Mucosa of stomach (tissue), 1 donor: ENCODE data around the gene CACNB3.

ENCODE experiments used
- H3K27me3 ChIP-seq: one replicate; pipeline ENCODE4 v1.7.0; 2013; ENCODE audit warnings: mild to moderate bottlenecking, low read length; ENCODE audit not compliant: control insufficient read depth, insufficient read depth
- H3K36me3 ChIP-seq: one replicate; pipeline ENCODE4 v1.7.0; 2013; ENCODE audit warnings: low read length; ENCODE audit not compliant: control insufficient read depth, insufficient read depth
- H3K4me1 ChIP-seq: one replicate; pipeline ENCODE4 v1.7.0; 2013; ENCODE audit warnings: mild to moderate bottlenecking, low read length; ENCODE audit not compliant: control insufficient read depth, insufficient read depth
- H3K4me3 ChIP-seq: one replicate; pipeline ENCODE4 v1.7.0; 2013; ENCODE audit warnings: low read length
- H3K9ac ChIP-seq: one replicate; pipeline ENCODE4 v1.7.0; 2013; ENCODE audit warnings: mild to moderate bottlenecking, low read length, moderate library complexity
- H3K9me3 ChIP-seq: one replicate; pipeline ENCODE4 v1.7.0; 2013; ENCODE audit warnings: mild to moderate bottlenecking, low read length, moderate library complexity; ENCODE audit not compliant: control insufficient read depth
- donor health status: Pancreatic carcinoma.

The CACNB3 gene

DNA sequence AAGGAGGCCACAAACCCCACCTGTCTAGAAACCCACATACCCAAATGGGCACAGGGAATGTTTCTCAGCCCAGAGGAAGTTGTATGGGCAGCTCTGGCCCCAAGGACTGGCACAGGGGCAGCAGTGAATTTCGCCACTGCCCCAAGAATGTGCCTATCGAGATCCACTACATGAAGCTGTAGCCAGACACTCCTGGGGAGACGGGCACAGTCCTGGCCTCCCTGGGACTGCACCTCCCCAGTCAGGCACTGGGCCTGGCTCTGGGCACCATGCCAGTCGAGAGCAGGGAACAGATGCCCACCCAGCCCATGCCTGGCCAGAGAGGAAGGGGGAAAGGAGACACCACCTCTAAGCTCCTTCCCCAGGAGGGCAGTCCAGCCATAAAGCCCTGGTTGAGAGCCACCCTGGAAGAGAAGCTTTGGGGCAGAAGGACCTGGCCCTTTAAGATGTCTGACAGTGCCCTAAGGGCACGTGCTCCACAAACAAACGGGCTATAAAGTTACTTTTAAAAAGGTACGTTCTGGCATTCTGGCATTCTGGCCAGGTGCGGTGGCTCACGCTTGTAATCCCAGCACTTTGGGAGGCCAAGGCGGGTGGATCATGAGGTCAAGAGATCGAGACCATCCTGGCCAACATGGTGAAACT, 37.8 kb upstream of the CACNB3 start:
- Histone ChIP-seq H3K9ac (peak overlapping the region; percentile 43), H3K36me3 (peaks cover 5% of the 10 kb centered on the region), H3K27me3 (no peaks in the 10 kb centered on the region), H3K9me3 (no peaks in the 10 kb centered on the region), H3K4me3 (no peak overlapping the region), H3K4me1 (peaks cover 36% of the 10 kb centered on the region)

DNA sequence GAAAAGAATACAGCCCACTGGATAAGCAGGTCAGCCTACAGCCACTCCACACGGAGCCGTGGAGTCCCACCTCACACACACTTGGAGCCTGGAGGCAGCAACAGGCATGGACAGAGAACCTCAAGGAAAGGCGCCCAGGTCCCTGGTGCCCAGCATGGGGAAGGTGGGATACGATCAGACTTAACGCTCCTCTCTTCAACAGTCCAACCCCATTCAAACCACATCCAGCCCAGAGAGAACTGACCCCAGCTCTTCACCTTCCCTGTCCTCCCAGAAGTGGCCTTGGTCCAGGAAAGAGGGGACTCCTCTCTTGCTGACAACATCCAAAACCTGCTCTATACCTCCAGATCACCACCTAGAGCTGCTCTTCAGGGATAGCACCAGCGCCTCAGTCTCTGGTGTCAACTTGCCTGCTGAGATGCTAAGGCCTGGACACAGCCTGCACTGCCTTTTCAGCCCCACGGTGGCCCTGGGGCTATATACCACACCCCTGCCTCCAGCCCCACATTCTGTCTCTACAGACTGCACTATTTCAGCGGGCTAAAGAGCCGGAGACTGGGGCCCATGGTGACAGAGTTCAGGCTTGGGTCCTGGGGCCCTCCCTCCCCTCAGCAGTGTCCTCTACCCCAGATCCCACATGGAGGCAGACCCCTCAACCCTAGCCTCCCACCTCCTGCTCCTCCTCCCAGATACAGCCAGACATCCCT, 36.4 kb upstream of the CACNB3 start:
- Histone ChIP-seq H3K9me3 (no peaks in the 10 kb centered on the region), H3K4me1 (peaks cover 42% of the 10 kb centered on the region), H3K4me3 (no peak overlapping the region), H3K27me3 (no peaks in the 10 kb centered on the region), H3K9ac (no peak overlapping the region), H3K36me3 (no peaks in the 10 kb centered on the region)

DNA sequence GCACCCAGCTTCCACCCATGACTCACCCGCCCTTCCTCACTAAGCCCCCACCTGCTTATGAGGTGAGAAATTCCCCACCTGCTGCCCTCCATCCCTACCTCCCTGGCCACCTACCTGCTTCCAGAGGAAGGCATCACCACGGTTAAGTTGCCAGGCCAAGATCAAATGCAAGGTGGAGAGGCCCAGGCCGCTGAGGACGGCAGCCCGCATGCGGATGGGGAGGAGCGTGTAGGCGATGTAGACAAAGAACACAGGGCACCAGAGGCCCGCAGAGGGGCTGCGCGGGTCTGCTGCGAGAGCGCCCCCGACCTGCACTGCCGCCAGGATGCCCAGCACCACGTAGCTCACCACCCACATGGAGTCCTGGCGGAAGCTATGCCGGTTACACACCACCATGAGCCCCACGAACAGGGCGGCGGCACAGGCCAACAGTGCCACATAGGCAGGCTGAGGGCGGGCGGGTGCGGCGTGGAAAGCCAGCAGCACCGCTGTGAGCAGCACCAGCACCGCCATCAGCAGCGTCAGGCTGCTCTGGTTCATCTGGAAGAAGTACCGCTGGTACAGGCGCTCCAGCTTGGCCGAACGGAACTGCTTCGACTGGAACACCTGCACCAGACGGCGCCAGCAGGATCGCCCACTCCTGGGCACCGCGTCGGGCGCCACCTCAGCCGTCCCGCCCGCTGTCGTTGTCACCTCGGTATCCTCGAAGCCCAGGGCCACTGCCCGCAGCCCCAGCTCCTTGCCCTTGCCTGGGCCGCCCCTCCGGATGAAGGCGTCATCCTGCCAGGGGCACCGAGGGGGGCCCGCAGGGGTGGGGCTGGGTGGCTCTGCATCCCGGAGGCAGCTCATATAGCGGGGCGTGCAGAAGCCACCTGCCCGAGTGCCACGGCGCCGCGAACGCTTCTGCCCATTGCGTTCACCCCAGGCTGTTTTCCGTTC, 35.6 kb upstream of the CACNB3 start:
- H3K9me3 ChIP-seq, result no peaks in the 10 kb centered on the region
- no peak overlapping the region for H3K4me3 ChIP-seq
- no peaks in the 10 kb centered on the region for H3K27me3 ChIP-seq
- H3K36me3 ChIP-seq, result no peaks in the 10 kb centered on the region
- H3K9ac ChIP-seq, result no peak overlapping the region
- peaks cover 50% of the 10 kb centered on the region for H3K4me1 ChIP-seq

DNA sequence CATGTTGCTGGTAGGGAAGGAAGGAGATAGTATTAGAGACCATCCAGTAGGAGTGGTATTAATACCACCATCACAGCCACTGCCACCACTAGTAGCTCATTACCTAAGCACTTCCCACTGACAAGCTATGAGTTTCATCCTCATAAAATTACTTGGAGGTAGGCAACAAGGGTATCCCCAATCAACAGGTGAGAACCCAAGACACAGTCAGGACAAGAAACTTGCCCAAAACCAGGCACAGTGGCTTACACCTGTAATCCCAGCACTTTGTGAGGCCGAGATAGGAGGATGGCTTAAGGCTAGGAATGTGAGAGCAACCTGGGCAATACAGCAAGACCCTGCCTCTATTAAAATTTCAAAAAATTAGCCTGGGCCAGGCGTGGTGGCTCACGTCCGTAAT, 34.9 kb upstream of the CACNB3 start:
- Histone ChIP-seq H3K9ac (no peak overlapping the region), H3K4me1 (peaks cover 53% of the 10 kb centered on the region)

DNA sequence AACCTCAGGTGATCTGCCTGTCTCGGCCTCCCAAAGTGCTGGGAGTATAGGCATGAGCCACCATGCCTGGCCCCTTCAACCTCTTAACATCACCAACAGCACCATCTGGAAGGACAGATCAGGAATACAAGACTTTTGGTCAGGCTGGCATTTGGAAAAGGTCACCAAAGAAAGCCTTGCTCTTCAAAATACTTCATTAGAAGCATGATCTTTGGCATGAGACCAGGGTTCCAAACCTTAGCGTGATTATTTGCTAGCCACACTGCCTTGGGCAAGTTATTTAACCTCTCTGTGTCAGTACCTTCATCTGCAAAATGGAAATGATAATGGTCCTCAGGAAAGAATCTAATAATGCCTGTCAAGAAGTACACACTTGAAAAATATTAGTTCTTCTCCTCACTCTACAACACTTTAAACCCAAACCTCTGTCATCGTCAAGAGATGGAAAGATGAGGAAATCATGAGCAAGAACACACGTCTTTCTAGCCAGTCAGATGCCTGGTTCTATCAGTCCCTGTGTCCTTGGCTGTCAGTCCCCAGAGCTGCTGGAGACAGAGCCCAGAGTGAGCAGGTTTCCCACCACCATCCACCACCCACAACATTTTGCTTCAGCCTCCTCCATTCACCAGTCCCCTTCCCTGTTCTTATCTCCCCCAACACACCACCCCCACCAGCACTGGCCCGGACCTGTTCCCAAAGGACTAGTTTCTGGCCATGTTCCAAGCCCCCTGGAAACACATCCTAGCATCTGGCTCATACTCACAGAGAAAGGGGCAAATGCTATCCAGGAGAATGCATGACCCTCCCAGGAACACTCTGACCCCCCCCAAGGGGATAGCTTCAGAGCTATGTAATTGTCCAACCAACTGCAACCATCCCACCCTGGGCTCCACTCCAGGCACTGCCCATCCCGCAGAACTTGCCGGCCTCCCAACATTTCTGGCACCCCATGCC, 31.4 kb upstream of the CACNB3 start:
- Histone ChIP-seq H3K9me3 (no peaks in the 10 kb centered on the region), H3K36me3 (no peaks in the 10 kb centered on the region), H3K9ac (peak overlapping the region; percentile 83), H3K27me3 (no peaks in the 10 kb centered on the region), H3K4me1 (peaks cover 37% of the 10 kb centered on the region), H3K4me3 (no peak overlapping the region)

More for the DNA sequence above, 34.9 kb upstream of the CACNB3 start:
- Histone ChIP-seq H3K27me3 (no peaks in the 10 kb centered on the region), H3K9me3 (no peaks in the 10 kb centered on the region), H3K4me3 (no peak overlapping the region), H3K36me3 (no peaks in the 10 kb centered on the region)

DNA sequence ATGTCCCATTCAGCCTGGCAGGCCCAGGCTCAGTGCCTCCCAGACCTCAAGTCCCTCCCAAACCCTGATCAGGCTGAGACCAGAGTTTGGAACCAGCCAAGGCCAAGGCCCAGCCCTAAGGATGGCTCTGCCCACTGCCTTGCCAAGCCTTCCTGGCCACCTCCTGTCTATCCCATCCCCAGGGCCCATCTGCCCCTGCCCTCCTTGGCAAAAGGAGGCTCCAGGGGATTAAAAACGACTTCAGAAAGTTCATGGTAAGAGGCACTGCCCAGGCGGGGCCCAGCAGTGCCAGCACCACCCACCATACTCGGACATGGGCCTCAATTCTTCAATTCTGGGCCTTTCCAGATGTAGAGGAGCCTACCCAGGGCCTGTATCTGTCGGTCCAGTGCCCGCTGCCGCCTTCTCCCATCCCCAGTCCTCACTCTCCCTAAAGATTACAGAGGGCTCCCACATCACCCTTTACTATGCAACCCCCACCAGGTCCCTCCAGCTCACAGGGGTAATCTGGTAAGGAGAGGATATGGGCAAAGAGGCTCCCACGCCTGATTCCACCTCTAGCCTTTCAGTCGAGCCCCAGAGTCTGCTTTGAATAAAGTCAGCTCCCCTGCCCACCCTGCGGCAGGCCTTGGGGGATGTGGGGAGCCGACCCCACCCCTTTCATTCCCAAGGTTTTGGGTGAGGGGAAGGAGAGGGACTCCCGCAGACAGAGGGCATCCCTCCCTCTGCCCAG, 30.3 kb upstream of the CACNB3 start:
- H3K36me3 ChIP-seq, result no peaks in the 10 kb centered on the region
- no peaks in the 10 kb centered on the region for H3K9me3 ChIP-seq
- peaks cover 27% of the 10 kb centered on the region for H3K4me1 ChIP-seq
- H3K27me3 ChIP-seq, result no peaks in the 10 kb centered on the region
- H3K9ac ChIP-seq, result peak overlapping the region; percentile 83
- H3K4me3 ChIP-seq, result peak overlapping the region; percentile 54

DNA sequence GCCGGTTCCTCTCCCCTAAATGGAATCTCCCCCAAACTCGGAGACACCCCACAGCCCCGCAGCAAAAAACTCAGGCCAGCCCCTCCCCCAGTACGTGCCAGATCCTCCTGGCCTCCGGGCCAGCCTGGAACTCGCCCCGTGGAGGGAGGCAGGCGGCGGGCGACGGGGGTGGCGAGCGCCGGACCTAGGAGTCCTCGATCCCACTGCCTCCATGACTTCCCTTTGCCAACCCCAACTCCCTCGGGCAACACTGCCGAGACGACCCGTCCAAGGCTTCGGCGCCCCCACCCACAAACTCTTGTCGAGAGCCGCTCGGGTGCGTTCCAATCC, 29.8 kb upstream of the CACNB3 start:
- Histone ChIP-seq H3K9ac (peak overlapping the region; percentile 83), H3K27me3 (no peaks in the 10 kb centered on the region), H3K9me3 (no peaks in the 10 kb centered on the region), H3K4me3 (peak overlapping the region; percentile 54), H3K36me3 (no peaks in the 10 kb centered on the region), H3K4me1 (peaks cover 27% of the 10 kb centered on the region)

DNA sequence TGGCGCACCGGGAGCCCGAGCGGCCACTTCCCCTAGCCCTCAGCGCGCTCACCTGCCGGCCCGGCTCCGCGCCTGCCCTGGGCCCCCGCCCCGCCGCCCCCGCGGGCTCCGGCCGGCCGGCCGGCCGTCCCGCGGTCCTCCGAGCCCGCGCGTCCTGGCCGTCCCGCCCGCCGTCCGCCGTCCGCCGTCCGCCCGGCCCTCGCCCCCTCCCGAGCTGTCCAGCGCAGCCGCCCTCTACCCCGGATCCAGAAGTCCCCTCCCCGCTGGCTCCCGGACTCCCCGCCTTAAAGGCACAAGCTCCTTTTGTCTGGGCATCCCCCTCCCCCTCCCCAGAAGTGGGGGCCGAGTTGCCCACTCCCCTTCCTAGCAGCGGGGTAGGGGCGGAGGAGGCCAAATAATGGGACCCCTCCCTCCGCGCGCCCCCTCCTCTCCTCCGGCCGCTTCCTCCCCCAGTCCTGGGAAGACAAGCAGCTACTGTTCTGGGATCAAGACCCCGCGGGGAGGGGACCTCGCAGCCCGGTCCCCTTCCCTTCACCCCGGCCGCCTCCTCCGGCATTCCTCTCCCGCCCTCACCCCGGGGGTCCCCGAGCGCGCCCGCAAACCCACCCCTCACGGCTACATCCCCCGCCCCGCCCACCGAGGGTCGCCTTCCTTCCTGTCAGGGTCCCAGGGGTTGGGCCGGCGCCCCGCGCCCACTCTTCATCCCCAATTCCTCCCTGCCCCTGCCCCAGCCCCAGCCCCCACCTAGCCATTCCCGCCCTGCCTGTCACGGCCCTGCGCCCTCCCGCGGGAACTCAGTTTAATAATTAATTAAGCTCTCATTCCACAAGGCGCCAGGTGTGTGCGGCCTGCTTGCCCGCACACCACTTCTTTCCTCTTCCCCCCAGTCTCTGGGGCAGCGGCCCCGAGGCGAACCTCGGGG, 29.2 kb upstream of the CACNB3 start, which contains the start of gene ADCY6:
Gene ADCY6 (minus strand): TSS at position 236 of the 922 bp plus-strand sequence. CDS start 5,655 bp downstream, outside the sequence.
- Histone ChIP-seq H3K36me3 (no peaks in the 10 kb centered on the region), H3K4me3 (peak within 1 kb of the TSS; percentile 71), H3K27me3 (no peaks in the 10 kb centered on the region), H3K9me3 (no peaks in the 10 kb centered on the region), H3K9ac (peak within 1 kb of the TSS; percentile 98), H3K4me1 (peaks cover 27% of the 10 kb centered on the region)

DNA sequence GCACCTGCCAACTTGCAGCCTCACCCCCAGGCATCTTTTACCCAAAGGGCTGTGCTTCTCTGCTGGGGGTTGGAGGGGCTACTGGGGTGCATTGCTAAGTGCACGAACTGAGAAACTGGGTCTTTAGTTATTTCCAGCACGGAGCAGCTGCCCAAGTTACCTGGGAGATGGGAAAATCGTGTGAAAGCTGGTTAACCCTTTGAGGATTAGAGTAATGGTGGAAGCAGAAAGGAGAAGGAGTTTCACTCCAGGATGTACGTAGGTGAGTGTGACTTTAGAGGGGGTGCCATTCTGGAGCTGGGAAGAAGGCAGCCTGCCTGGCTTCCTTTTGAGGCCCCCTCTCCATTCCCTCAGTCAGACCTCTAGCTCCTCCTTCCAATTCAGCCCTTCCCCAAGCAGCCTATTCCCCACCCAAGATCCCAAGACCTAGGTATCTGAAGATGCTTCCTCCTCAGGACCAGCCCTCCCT, 28.4 kb upstream of the CACNB3 start:
- H3K27me3 ChIP-seq, result no peaks in the 10 kb centered on the region
- H3K36me3 ChIP-seq, result no peaks in the 10 kb centered on the region
- H3K4me3 ChIP-seq, result peak overlapping the region; percentile 62
- no peaks in the 10 kb centered on the region for H3K9me3 ChIP-seq
- peaks cover 30% of the 10 kb centered on the region for H3K4me1 ChIP-seq
- peak overlapping the region; percentile 98 for H3K9ac ChIP-seq

DNA sequence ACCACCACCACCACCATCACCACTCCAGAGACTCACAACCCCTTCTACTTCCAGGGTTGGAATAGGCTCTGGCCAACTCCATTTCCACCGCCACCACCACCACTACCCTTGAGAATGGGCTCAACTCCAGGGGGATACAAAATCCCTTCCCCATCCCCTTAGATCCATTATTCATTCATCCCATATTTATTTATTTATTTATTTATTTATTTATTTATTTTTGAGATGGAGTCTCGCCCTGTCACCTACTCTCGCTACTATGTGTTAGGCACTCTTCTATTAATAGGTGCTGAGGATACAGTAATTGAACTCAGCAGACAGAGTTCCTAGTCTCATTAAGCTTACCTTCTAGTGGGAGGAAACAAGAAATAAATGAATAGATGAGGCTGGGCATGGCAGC, 24.6 kb upstream of the CACNB3 start:
- H3K9me3 ChIP-seq, result no peaks in the 10 kb centered on the region
- H3K4me3 ChIP-seq, result no peak overlapping the region
- no peaks in the 10 kb centered on the region for H3K36me3 ChIP-seq
- peaks cover 21% of the 10 kb centered on the region for H3K4me1 ChIP-seq
- H3K27me3 ChIP-seq, result no peaks in the 10 kb centered on the region
- no peak overlapping the region for H3K9ac ChIP-seq
